ENCODE results near the gene RCAN1. TPM values are rescaled to one million over a fixed set of nuclear protein-coding genes. Genes with fewer than 3 reads are reported as not detected.

Gene RCAN1
- total RNA-seq, 1 experiment from 2014 or later, result 5.4 TPM

DNA sequence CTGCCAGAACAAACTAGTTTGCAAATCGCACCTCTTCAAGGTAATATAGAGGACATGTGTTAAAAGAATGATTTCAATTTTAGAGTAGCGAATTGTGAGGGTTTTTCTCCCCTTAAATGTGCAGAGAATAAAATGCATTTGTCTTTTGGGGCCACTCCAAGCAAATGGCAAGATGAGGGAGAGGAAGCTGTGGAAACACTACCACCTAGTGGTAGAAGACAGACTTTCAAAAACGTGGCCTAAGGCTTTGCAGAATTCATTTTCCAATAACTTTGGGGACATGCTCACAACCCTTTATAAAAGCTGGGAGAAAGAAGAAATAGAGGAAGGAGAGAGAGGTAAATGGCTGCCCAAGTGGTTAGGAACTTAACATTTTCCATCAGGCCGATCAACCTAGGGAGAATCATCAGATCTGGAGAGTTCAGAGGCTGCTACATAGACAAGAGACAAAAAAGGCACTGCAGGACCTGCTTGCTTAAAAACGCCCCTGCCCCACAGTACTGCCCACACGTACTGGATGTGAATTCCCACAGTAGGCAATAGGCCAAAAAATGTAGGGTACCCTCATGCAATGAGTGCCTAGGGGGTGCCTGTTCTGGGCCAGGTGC, 15.7 kb upstream of the RCAN1 start:
- Histone ChIP-seq H3K9me3 (ENCODE audit: low read depth, low read length, poor library complexity, severe bottlenecking) (no peaks in the 10 kb centered on the region), H3K36me3 (ENCODE audit: insufficient read depth, low read length, poor library complexity, severe bottlenecking) (no peaks in the 10 kb centered on the region), H3K4me3 (ENCODE audit: low read depth, low read length, poor library complexity, severe bottlenecking) (no peak overlapping the region), H3K27me3 (replicated peaks; ENCODE audit: insufficient read depth, low read depth, low read length, poor library complexity) (peaks cover 11% of the 10 kb centered on the region), H3K4me1 (ENCODE audit: insufficient read depth, low read length, poor library complexity, severe bottlenecking) (no peaks in the 10 kb centered on the region), H3K27ac (ENCODE audit: low read depth, low read length, poor library complexity, severe bottlenecking) (no peak overlapping the region)
- no TSS peak for BruUV-seq (replicated peaks)
- CTCF ChIA-PET, result interaction anchor here (1.4 kb wide), 1 partner anchor 16 kb away, joined by 4 read pairs; the partner anchor contains the start of gene RCAN1
- peak; percentile 68 for DNase-seq (ENCODE audit: low spot score)
- POLR2A ChIA-PET (ENCODE audit: low non-redundant PET), result interaction anchor here (0.7 kb wide), 1 partner anchor 11 kb away, joined by 3 read pairs; no protein-coding TSS in a partner anchor
- intact Hi-C loops (cut with micrococcal nuclease; ENCODE audit: unreplicated experiment), result loop anchor here (1.0 kb wide), 1 partner anchor 120 kb away; no protein-coding TSS in a partner anchor
- TF ChIP-seq EZH2 (IDR thresholded peaks at IDR 0.05; ENCODE audit: borderline replicate concordance, low read depth, low read length, poor library complexity, severe bottlenecking), result no peak
- TF ChIP-seq, protein P1, sequence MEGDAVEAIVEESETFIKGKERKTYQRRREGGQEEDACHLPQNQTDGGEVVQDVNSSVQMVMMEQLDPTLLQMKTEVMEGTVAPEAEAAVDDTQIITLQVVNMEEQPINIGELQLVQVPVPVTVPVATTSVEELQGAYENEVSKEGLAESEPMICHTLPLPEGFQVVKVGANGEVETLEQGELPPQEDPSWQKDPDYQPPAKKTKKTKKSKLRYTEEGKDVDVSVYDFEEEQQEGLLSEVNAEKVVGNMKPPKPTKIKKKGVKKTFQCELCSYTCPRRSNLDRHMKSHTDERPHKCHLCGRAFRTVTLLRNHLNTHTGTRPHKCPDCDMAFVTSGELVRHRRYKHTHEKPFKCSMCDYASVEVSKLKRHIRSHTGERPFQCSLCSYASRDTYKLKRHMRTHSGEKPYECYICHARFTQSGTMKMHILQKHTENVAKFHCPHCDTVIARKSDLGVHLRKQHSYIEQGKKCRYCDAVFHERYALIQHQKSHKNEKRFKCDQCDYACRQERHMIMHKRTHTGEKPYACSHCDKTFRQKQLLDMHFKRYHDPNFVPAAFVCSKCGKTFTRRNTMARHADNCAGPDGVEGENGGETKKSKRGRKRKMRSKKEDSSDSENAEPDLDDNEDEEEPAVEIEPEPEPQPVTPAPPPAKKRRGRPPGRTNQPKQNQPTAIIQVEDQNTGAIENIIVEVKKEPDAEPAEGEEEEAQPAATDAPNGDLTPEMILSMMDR (conservative IDR thresholded peaks at IDR 0.05; ENCODE audit: low read depth, low read length), result peak; percentile 79

DNA sequence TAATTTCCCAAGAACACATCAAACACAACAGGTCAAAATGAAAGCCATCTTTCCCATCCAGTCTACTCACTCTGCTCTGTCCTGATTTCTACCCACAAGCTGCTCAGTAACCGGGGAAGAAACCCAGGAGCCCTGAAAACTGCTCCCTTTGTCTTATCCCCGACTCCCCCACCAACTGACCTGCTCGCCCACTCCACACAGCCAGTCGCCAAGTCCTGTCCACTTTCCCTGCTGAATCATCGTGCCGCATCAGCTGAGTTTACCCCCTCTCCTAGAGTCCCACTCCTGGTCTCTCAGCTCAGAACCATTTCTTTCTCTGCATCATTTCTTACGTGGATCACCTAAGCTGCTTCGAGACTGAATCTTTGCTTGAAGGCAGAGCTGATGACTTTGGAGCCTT, 11.2 kb upstream of the RCAN1 start:
- DNase-seq (ENCODE audit: low spot score), result no peak
- H3K4me1 ChIP-seq (ENCODE audit: insufficient read depth, low read length, poor library complexity, severe bottlenecking), result no peaks in the 10 kb centered on the region
- H3K27ac ChIP-seq (ENCODE audit: low read depth, low read length, poor library complexity, severe bottlenecking), result no peak overlapping the region
- H3K36me3 ChIP-seq (ENCODE audit: insufficient read depth, low read length, poor library complexity, severe bottlenecking), result no peaks in the 10 kb centered on the region
- H3K9me3 ChIP-seq (ENCODE audit: low read depth, low read length, poor library complexity, severe bottlenecking), result no peaks in the 10 kb centered on the region
- intact Hi-C loops (cut with micrococcal nuclease; ENCODE audit: unreplicated experiment), result no loop called here
- no peak overlapping the region for H3K4me3 ChIP-seq (ENCODE audit: low read depth, low read length, poor library complexity, severe bottlenecking)
- no TSS peak for BruUV-seq (replicated peaks)
- peaks cover 12% of the 10 kb centered on the region for H3K27me3 ChIP-seq (replicated peaks; ENCODE audit: insufficient read depth, low read depth, low read length, poor library complexity)
- TF ChIP-seq EZH2 (IDR thresholded peaks at IDR 0.05; ENCODE audit: borderline replicate concordance, low read depth, low read length, poor library complexity, severe bottlenecking), result no peak
- TF ChIP-seq, protein P1 (conservative IDR thresholded peaks at IDR 0.05; ENCODE audit: low read depth, low read length), result no peak
- ChIA-PET POLR2A (ENCODE audit: low non-redundant PET) (no interaction called here), CTCF (no interaction called here)

DNA sequence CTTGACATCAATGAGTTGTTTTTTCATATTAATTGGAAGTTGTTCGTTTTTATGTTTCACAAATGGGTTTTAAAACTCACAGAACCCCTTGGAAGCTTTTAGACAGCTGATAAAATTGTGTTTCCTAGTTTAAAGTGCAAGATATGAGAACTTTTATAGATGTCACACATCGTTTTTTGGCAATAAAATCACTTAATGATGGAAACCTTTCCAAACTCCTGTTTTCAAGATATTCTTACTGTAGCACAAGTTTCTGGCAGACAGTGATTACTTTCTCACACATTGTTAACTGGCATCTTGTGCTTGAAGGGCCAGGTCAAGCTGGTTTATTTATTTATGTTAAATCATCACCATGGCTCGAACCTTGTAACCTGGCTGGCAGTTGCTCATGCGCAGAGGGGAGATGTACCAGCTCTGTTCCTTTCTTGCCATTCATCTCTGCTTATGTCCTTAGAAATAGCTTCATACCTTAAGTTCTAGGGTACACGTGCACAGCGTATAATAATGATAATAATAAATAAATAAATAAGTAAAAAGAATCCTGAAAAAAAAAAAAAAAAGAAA, 10.2 kb upstream of the RCAN1 start:
- ChIA-PET POLR2A (ENCODE audit: low non-redundant PET) (interaction anchor here (0.6 kb wide), 1 partner anchor 57 kb away, joined by 6 read pairs; no protein-coding TSS in a partner anchor), CTCF (interaction anchor here (0.7 kb wide), 1 partner anchor 10 kb away, joined by 5 read pairs; the partner anchor contains the start of gene RCAN1)
- TF ChIP-seq, protein P1 (conservative IDR thresholded peaks at IDR 0.05; ENCODE audit: low read depth, low read length), result no peak
- TF ChIP-seq EZH2 (IDR thresholded peaks at IDR 0.05; ENCODE audit: borderline replicate concordance, low read depth, low read length, poor library complexity, severe bottlenecking), result no peak
- DNase-seq (ENCODE audit: low spot score), result no peak
- no peak overlapping the region for H3K27ac ChIP-seq (ENCODE audit: low read depth, low read length, poor library complexity, severe bottlenecking)
- intact Hi-C loops (cut with micrococcal nuclease; ENCODE audit: unreplicated experiment), result no loop called here
- BruUV-seq (replicated peaks), result no TSS peak
- H3K4me3 ChIP-seq (ENCODE audit: low read depth, low read length, poor library complexity, severe bottlenecking), result no peak overlapping the region
- H3K36me3 ChIP-seq (ENCODE audit: insufficient read depth, low read length, poor library complexity, severe bottlenecking), result no peaks in the 10 kb centered on the region
- peaks cover 19% of the 10 kb centered on the region for H3K27me3 ChIP-seq (replicated peaks; ENCODE audit: insufficient read depth, low read depth, low read length, poor library complexity)
- no peaks in the 10 kb centered on the region for H3K4me1 ChIP-seq (ENCODE audit: insufficient read depth, low read length, poor library complexity, severe bottlenecking)
- no peaks in the 10 kb centered on the region for H3K9me3 ChIP-seq (ENCODE audit: low read depth, low read length, poor library complexity, severe bottlenecking)
